NCI-H2107 treated with DMSO at 0.1 percent for 48 hours (cell line): Measurements from ENCODE around the gene PNPLA8.
A peak's percentile ranks its signal among the peaks of the same experiment; 100 is the strongest.

Experiments
- DNase-seq: peaks from one replicate; lab custom pipeline; 2025; ENCODE audit not compliant: unreplicated experiment; lab: John Stamatoyannopoulos, UW

Gene PNPLA8

DNA sequence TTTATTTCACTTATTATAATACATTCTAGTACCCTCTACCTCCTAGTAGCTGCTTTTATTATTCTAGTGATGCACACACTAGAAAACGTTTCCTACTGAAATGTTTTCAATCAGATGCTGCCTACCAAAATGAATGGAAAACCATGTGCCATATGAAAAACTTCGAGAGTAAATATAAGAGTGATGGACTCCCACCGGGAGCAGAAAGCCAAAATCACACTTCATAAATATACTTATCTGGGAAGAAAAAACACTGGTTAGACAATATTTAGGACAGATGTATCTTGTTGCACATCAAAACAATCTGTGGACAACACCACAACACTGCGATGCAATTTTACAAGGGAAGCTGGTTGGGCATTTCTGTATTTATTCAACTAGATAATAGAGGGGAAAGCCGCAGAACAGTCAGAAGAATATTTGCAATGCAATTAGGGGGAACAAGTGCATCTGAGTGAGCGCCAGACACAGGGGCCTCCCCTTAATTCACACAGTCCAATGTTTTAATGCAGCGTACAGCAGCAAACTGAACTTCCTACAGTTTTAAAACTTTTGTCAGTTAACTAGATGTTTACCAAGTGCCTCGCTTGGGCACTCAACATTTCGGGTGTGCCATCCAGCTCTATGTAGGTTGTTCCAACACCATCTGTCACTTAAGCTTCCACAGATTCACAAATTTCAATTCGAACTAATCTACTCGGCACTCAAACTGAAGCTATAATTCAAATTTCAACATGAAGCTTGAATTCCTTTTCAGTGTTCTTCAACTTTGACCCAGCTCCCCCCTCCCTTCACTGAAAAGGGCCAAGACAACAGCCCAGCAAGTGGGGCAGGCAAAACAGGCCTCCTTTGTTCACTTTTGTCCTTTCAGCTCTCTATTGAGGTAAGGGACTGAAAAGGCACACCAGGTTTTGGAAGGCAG is 77.1 kb downstream of the PNPLA8 start:
- peak; percentile 92 for DNase-seq

DNA sequence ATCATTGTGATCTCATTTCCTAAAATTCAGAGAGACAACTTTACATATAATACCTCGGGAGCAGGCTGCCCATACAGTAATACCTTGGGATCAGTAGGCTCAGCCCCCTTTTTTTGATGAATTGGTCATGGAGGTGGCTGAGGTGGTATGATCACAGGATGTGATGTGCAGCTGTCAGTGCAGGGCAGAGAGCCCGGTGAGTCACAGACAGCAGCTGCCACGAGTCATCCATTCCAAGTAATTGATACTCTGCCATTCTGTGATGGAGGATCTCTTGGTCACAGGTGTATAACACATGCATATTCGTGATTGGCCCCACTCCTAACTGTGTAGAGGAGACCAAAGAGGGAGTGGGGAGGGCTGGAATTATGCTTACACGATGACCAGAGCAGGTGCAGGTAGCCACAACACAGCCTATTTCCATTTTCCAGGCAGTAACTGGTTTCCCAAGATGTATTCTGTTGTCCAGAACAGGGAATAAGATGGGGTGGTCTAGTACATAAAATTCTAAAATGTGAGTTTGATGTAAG is 83.8 kb downstream of the PNPLA8 start:
- DNase-seq = peak; percentile 84

DNA sequence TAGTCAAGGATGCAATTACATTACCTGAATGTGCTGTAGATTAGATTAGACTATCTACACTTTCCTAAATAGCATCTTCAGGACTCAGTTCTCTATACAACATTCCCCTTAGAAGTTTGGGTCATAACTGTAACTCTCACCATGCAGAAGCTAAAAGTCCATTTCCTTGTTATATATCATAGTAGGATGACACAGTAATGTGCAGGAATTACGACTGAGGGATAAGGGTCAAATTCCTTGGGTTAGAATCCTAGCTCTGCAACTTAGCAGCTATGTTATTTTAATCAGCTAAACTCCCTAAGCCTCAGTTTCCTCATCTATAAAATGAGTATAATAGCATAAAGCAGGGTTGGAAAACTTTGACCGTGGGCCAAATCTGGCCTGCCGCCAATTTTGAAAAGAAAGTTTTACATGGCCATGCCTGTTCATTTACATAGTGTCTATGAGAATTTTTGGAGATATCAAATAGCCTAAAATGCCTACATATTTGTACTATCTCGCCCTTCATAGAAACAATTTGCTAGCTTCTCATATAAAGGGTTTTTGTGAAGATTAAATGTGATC is 84.5 kb downstream of the PNPLA8 start:
- DNase-seq = no peak

DNA sequence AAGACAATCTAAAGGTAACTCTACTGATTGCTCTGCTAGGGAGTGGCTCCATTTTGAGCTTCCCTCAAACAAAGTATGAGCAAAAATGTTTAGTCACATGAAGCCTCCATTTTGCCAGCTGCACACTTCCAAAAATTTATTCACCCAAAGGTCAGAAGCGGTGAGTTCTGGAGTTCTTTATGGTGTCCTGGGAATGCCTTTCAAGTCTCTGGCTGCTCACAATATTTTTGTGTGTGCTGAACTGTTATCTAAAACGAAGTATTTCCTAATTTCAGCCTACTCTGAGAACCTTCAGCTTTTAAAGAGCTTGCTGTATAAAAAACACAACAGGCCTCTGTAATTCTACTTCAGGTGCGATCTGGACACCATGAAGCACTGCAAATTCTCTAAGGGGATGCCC is 85.3 kb downstream of the PNPLA8 start:
- DNase-seq = no peak

DNA sequence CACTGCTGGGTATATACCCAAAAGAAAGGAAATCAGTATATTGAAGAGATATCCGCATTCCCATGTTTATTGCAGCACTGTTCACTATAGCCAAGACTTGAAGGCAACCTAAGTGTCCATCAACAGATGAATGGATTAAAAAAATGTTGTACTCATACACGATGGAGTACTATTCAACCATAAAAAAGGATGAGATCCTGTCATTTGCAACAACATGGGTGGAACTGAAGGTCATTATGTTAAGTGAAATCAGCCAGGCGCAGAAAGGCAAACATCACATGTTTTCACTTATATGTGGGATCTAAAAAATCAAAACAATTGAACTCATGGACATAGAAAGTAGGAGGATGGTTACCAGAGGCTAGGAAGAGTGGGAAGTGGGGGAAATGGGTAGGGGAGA is 89.0 kb downstream of the PNPLA8 start:
- DNase-seq = no peak

DNA sequence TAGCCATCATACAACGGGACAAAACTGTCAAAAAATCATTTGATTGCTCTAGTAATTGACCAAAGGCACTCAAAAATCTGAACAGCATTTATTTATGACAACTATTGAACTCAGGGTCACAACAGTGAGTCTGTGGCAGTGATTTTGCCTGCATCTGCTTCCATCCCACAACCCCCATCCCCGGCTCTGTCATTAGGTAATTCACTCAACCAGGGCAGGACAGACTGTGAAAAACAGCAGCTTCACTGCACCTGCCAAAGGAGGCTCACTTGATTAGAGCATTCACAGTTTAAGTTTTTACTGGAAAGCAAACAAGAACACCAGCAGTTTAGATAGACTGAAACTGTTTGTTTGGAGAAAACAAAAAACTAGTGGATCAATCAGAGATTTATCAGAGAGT is 91.9 kb downstream of the PNPLA8 start:
- DNase-seq = peak; percentile 43

DNA sequence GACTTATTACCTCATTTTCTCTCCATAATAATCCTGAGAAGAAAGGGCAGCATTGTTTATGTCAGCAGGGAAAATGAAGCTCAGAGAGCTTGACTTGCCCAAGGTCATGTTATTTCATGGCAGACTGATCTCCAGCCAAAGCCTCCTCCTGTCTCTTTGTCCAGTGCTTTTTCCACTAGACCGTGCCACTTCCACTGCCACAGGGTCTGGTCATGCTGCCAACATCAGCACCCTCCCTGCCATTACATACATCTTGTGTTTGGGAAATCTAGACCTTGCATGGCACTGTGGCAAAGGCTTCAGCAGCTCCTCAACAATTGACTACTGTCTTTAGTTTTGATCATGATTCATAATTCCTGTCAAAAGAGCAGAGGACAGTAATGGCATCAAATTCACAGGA is 94.8 kb downstream of the PNPLA8 start:
- no peak for DNase-seq

DNA sequence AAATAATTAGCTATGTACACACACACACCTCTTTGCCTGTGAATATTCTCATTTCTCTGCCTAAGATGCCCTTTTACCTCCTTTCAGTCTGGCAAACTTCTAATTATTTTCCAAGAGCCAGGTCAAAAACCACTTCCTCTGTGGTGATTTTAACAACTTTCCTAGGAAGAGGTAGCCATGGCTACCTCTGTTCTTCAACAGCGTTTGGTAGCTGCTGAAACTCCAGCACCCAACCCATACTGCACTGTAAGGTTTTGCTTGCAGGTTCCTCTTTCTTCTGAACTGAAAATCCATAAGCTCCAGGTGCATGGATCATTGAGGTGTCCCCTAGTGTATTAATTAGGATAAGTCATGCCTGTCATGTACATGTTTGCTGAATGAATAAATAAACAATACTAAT is 95.3 kb downstream of the PNPLA8 start:
- no peak for DNase-seq

DNA sequence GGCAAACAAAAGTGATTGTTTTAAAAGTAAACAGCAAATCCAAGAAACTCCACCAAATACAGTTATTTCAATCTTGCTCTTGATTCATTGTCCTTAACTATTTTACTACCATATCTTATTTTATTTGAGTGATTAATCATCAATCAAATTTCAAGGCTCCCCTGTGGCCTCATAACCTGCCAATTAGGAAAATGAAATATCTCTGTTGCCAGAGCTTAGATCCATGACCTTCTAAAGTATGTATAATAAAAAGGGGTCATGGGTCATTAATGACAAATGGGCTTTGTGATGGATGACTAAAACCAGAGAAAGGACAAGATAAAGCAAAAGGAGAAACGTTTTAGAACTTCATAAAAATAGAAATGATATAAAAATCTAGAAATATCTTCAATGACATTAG is 98.2 kb downstream of the PNPLA8 start:
- no peak for DNase-seq

DNA sequence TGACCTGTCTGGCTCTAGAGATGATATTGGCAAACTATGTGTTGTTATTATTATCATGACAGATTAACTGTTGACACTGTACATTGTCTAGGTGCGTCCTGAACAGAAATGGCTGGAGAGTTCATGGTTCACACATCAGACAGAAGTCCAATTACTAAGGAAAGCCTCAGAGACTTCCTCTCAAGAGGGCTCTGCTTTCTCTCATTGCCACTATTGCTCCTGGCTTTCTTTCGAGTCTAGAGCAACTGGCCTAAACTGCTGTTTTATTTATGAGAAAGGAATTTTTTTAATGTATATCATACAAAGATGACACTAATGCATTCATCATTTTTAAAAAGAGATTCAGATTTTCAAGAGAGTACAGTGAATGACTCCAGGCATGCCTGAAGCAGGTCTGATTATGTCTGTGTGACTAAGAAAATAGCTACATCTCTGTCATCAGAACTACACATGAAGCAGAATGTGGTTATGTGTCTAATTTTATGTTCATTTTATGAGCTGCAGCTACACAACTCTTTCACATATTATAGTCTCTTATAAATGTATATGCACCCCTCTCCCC is 100.1 kb downstream of the PNPLA8 start:
- no peak for DNase-seq

DNA sequence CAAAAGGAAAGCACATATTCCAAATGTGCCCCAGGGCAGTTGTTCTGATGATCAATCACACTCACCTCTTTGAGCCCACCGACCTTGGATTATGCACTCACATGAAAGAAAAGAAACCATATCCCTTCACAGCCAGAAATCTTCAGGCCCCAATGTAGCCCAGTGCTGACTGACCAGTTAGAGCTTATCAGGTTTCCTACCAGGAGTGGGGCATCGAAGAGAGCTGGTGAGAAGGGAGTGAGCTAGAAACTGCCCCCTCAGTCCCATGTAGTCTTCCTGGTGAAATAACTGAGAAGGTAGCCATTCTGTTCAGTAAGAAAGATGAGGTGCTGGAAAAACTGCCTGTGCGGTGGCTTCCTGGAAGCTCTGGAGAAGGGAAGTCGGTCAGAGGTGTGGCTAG is 101.9 kb downstream of the PNPLA8 start:
- DNase-seq = no peak

DNA sequence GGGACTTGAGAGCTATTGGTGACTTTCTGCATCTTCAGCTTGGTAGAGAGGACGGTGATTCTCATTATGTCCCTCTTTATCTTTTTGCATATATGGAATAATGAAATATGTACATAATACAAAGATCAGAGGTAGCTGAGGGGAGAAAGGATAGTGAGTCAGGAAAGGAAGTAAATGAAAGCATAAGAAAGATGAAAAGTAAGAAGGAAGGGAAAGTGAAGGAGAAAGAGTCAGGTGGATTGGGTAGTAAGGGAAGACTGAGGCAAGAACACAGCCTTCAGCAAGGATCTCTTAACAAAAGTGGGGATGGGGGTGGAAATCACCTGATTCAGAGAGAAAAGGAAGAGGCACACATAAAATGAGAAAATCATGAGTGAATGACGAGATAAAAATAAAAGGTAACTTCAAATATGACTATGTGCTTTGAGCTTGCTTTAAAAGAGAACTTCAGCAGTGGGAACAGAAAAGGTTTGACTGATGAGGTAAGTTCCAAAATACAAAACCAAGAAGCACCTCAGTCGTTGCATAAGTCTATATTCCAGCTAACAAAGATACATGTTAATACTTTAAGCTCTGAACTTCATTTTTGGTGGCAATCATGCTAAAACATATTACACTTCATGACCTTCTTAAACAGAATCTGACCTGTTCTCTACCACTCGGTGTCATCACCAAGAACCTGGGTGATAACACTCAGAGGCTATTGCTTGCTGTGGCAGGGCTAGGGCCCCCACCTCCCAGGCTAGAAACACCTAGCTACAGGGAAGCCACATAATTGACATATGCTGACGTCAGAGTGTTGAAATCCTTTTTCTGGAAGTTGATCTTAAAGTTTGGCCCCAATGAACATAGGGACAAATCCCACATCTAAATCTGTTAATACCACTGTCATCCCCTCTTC is 102.6 kb downstream of the PNPLA8 start:
- no peak for DNase-seq

DNA sequence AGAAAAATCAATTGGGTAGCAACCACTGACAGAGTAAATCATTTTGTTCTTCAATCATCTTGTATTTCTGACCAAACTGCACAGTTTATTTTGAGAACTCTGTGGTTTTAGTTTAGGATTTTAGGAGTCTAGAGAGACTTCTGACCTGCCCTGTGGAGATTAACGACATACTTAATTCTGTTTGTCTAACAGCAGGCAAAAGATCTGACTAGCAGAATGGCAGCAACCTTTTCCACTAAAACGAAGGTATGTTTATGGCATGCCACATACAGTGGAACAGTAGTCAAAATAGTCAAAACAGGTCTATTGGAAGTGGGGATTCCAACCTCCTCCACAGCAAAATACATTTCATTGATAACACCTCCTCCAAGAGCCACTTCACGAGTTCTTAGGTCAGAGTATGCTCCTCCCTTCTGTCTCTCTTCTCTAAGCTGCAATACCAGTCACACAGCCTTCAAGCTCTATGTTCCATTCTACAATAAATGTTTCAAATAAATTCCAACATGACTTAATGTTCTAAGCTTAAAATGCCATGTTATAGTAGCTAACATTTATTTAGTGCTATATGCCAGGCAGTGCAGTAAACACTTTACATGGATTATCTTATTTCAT is 104.1 kb downstream of the PNPLA8 start:
- DNase-seq = no peak
